DOHH2 (cell line): Measurements from ENCODE around the gene P2RX3.

Experiments
- EZH2phosphoT487 ChIP-seq: fragments of 200-600 bp; sonication (generic); IDR thresholded peaks from 2 replicates; pipeline ENCODE4 v1.6.1; 2017; ENCODE audit warnings: borderline replicate concordance, mild to moderate bottlenecking, antibody characterized with exemption, low read length, moderate library complexity, mixed read lengths
- TF ChIP-seq, protein P1 (sequence below): fragments of 200-600 bp; sonication (generic); IDR thresholded peaks from one replicate; pipeline ENCODE4 v1.5.1; 2014; ENCODE audit warnings: antibody characterized with exemption, mild to moderate bottlenecking, low read depth, low read length; ENCODE audit not compliant: poor library complexity, severe bottlenecking

GRCh38 chr11:57359896-57360690 is 21.9 kb downstream of the P2RX3 start:
- TF ChIP-seq, protein P1, sequence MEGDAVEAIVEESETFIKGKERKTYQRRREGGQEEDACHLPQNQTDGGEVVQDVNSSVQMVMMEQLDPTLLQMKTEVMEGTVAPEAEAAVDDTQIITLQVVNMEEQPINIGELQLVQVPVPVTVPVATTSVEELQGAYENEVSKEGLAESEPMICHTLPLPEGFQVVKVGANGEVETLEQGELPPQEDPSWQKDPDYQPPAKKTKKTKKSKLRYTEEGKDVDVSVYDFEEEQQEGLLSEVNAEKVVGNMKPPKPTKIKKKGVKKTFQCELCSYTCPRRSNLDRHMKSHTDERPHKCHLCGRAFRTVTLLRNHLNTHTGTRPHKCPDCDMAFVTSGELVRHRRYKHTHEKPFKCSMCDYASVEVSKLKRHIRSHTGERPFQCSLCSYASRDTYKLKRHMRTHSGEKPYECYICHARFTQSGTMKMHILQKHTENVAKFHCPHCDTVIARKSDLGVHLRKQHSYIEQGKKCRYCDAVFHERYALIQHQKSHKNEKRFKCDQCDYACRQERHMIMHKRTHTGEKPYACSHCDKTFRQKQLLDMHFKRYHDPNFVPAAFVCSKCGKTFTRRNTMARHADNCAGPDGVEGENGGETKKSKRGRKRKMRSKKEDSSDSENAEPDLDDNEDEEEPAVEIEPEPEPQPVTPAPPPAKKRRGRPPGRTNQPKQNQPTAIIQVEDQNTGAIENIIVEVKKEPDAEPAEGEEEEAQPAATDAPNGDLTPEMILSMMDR, result no peak
- no peak for TF ChIP-seq EZH2phosphoT487
